GM18502 (cell line): ENCODE measurements around the gene STAMBP.
"Not testable (repeated sequence)": the region's sequence is repeated elsewhere in the genome, so short reads cannot be mapped to it uniquely, and the experiment has no call there.

Experiments
- ATAC-seq: cut with Tn5 transposase; IDR thresholded peaks from one replicate; pipeline ENCODE4 v1.9.1; 2021; ENCODE audit warnings: mild to moderate bottlenecking; ENCODE audit not compliant: unreplicated experiment, poor library complexity

STAMBP gene

DNA sequence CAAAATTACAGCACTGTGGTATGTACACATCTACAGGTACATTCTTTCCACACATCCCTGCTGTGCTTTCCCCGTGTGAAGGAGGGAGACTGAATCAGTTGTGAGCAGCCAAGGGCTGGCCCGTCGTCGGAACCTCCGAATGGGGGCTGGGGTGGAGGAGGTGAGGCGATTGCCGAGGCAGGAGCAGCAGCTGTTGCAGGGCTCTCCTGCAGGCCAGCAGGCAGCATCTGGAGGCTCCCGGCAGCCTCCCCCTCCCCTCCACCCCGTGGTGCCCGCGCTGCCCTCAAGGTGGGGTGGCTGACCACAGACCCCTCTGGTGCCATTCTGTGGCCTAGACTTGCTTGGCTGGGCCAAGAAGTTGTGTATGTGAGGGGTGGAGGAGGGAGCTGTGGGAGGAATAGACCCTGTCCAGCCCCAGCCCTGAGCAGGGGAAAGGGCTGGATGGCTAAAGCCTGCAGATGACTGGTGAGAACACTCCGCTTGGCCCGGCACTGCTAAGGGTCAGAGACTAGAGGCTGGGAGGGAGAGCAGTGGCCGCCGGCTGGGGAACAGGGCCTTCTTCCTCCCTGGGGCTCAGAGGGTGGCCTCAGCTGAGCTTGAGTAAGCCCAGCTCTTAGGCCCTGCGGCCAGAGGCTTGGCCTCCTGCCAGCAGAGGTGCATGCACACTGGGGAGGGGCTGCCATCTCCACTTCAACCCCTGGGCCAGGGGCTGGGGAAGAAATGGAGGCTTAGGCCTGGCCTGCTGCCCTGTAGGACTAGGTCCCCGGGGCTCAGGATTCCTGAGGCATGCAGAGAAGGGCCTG, 7.6 kb downstream of the STAMBP start:
- no peak for ATAC-seq

DNA sequence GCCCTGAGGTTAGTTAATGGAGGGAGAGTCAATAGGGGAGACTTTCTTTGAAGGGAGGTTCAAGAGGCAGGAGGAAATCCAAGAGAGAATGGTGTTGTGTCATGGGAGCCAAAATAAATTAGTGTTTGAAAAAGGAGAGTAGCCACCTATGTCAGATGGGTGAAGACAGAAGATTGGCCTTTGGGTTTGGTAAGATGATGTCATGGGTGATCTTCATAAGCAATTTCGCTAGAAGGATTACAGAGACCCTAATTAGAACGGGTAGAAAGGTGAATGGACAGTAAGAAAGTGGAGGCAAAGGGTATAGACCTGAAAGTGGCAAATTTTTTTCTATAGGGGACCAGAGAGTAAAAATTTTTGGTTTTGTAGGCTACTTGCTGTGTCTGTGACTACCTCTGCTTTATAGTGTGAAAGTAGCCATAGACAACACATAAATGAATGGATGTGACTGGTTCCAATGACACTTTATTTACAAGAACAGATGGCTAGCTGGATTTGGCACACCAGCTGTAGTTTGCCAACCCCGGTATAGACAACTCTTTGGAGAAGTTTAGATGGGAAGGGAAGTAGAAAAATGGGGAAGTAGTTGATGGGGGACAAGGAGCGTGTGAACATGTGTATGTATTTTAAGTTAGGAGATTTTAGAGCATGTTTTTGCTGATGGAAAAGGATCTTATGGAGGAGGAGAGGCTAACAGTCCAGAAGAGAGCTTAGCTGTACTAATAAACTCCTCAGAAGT, 9.3 kb downstream of the STAMBP start:
- ATAC-seq: no peak

DNA sequence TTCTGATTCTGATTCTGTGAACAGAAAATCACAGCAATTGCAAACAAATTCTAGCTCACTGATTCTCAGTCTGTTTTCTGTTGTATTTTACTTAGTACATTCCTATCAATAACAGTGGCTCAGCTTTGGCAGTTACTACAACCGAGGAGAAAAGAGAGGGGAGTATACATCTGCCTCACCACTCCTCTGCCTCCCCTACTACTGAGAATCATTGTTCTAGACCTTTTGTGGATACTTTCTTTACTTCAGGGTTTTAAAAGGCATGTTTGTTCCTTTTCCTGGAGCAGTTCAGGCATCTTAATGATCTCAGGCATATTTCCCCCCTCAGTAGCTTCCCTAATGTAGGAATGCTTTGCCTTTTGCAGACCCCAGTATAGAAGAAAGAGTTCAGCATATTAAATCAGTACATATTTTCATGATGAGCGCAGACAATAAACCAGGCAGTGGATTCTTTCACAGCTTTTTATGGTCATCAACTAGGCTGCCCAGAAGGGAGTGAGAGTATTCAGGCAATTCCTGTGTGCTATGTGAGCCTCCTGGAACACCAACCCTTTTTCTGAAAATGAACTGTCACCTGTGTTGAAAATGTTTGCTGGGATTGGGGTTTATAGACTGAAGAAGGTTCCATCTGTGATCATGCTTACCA, 10.3 kb downstream of the STAMBP start:
- ATAC-seq: no peak

DNA sequence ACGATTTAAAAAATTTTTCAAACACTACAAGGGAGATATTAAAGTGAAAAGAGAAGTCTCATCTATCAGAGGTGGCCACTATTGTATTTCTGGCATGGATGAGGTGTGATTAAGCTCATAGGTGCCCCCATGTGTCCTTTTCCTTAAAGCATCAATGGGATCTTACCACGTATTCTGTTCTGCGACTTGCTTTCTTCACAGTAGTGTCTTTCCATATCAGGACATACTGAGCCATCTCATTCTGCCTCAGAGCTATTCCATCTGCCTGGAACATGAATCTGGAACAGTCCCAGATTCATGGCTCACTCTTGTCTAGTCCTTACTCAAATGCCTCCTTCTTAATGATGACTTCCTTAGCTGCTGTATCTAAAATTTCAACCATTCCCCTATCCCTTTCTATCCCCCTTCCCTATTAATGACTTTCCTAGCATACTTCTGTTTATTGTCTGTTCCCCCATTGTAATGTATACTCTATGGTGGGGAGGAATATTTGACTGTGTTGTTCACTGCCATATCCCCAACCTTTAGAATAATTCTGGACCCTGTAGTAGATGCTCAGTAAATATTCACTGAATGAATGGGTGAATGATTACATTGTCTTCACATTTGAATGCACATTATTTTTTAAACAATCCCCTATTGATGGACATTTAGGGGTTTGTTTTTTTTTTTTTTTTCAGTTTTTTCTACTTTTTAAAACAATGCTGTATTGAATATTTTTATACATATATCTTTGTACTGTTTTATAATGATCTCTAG, 11.1 kb downstream of the STAMBP start:
- no peak for ATAC-seq

DNA sequence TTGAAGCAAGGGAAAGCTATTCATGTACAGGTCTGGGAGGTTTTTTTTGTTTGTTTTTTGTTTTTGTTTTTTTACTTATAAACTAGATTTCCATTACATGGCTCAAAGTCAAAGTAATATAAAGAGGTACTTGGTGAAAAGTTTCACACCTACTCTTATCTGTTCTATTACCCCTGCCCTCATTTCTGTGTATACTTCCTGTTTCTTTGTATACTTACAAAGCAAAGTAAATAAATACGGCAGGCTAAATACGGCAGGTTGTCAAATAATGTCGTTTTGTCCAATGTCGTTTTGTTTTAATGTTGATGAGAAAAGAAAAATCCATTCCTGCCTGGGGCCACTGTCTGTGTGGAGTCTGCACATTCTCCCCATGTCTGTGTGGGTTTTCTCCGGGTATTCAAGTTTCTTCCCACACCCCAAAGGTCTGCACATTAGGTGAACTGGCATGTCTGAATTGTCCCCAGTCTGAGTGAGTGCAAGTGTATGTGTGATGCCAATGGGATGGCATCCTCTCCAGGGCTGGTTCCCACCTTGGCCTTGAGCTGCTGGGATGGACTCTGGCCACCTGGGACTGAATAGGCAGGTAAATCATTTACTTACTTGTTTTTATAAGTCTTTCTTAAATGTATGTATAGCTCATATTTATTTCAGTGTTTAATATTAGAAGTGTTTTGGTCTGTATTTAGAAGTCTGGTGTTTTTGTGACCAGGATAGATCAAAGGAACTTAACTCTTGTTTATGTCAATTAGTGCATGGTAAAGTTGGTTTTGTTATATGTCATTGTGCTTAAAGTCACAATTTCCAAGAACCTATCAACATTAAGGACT, 13.4 kb downstream of the STAMBP start:
- ATAC-seq: no peak

DNA sequence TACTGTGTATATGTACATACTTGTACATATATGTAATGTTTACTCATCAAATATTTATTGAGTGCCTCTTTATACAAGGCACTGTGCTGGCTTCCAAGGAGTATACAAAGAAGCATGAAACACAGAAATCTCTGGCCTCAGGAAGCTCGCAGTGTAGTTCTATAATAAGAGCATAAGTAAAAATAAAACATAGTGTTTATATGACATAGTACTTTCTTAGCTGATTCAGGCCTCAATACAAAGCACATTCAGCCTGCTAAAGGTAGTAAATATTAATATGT, 13.9 kb downstream of the STAMBP start:
- no peak for ATAC-seq

DNA sequence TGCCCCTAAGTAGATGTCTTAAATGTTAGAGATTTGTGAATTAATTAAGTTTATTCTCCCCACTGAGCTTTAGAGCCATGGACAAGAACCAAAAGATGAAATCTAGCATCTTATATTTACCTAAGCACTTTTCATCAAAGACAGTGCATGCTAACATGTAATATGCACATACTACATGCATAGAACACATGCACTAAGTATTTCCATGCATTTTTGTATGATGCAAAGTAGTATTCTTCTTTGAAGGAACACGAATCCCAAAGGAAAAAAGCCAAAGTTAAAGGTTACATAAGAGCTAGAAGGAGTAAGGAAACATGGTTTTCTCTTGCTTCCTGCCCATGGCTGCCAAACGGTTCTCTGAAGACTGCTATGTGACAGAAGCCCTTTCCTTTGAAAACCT, 15.3 kb downstream of the STAMBP start:
- no peak for ATAC-seq

DNA sequence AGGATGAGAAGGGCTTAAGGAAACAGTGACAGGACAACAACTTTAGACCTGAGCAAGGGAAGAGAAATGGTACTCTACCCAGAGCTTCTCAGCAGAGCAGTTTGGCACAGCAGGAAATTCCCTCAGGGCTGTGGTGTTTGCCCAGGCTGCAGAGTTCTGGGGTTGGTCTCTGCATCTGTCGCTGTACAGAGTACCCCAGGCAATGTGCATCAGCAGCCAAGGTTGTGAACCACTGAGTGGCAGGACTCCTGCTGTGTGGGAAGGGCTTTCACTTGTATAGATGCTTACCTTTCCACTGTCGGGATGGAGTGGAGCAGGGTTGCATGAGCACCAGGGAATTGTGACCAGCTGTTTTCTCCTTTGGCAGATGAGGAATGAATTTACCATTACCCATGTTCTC, 21.2 kb downstream of the STAMBP start:
- no peak for ATAC-seq

DNA sequence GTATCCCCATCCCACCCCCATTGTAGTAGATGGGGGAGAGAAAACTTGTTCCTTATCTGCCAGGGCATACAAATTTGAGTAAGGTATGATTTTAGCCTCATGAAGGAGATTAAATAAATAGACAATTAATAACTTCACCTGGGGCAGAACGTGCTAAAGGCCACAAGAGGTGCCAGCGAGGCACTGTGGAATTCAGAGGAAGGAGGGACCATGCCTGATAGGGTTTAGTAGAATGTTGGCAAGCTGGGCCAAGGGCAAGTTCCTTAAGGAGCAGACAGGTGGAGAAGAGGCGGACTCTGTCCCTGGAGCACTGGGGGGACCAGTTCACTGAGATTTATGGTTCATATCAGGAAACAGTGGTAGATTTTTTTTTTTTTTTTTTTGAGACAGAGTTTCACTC, 22.5 kb downstream of the STAMBP start:
- no peak for ATAC-seq

DNA sequence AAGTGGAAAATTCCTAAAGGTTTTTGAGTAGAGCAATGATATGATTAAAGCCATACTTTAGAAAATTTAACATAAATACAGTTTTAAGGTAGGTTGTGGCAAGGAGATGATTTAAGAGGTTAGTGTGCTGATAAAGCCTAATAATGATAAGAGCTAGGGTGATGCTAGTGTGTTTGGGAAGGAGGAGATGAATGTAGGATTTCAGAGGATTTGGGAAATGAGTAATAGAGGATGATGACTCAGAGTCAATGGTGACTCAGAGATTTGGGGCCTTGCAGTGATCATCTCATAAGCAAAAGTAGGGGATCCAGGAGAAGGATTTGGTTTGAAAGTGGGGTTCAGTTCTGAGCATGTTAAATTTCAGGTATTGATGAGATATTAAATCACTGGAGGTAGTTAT, 23.3 kb downstream of the STAMBP start:
- ATAC-seq: no peak

DNA sequence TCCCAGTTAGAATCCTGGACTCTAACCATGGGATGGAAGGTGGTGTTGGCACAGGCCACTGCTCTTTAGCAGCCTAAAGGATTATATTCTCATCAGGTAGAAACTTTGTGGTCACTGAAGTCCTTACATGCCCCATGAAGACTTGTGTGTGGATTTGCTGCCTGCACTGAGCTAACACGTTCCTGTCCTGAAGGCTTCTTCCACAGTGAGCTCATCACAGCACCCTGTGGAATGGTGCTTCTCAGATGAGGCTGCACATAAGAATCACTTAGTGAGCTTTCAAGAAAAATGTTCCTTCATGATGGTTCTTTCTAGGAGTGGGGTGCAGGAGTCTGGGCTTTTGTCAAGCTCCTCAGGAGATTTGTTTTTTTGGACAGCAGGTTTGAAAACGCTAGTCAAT, 26.8 kb downstream of the STAMBP start:
- no peak for ATAC-seq

DNA sequence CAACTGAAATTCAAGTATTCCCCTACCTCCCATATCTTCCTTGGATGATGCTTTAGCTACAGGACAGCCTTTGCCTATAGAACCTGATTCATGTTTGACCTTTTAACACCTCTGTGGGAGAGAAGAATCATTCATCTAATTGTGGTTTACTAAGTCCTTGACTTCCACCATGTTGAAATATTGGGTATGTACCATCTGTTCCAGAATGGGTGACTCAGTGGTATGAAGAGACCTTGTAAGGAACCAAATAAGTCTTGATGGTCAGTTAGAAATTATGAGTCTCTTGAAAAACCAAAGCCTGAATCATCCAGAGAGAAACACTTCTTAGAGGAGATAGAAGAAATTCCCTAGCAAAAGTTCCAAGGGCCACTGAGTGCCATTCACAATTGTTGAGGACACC, 27.5 kb downstream of the STAMBP start:
- ATAC-seq: no peak

DNA sequence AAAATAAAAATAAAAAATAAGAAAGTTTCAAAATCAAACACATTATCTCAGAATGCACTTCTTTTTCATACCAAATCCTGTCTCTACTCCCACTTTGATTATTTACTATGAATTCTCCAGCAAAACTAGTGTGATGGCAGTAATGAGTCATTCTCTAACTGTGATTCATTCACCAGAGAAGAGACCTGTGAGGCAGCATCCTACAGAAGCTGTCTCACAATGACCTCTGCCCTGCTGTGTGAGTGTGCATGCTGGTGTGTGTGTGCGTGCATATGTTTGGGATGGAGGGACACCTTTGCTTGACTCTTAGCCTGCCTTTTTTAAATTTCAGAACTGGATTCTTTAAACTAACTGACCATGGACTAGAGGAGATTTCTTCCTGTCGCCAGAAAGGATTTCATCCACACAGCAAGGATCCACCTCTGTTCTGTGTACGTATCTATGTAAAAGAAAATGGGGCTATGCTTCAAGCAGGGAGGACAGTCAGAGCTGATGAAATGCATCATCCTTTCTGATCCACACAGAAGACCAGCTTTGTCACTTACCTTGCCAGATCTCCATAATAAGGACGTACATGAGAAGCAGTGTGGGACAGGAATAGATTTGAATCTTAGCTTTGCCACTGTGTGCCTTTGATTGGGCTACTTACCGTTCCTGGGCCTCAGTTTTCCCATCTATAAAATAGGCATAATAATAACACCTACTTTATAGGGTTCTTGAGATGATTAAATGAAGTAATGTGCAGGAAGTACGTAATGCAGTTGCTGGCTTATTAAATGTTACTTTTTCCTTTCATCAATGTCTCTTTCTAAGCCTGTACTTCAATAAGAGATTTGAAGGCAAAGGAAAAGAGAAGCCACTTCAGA, 31.2 kb downstream of the STAMBP start:
- ATAC-seq: no peak

DNA sequence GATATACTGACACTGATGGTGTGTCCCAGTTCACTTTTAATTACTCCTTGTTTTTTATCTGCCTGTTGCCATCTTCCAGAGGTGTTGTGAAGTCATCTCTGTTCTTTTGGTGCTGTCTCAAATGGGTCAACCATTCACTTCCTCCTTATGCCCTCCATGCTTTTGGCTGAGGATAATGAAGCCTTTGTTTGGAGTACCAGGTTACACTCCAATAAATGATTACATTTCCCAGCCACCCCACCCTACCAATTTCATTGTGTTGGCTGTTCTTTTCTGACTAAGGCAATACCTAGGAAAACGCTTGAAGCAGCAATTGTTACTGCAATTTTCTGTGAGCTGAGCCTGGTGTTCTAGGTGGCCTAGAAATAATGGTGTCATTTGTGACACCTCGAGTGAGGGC, 34.2 kb downstream of the STAMBP start:
- no peak for ATAC-seq

DNA sequence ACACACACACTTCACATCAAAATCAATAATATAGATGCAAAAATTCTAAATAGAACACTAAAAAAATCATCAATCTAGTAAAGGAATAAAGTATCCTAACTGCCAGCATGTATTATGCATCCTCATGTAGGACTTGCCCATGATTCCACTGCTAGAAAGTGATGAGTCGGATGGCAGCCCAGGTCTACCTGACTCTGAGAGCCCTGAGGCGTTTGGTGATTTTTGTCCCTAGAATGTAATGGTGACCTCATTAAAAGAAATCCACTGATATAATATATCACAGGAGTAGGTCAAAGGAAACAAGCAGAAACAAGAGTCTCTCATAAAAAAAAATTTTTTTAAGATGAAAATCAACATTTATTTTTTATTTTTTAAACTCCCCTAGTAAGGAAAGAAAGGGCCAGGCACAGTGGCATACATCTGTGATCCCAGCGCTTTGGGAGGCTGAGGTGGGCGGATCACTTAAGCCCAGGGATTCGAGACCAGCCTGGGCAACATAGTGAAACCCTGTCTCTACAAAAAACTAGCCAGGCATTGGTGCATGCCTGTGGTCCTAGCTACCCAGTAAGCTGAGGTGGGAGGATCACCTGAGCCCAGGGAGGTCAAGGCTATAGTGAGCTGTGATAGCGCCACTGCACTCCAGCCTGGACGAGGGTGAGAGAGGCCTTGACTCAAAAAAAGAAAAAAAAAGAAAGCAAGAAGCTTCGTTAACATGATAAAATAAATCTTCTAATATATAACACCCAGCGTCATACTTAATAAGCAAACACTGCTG, 39.6 kb downstream of the STAMBP start:
- no peak for ATAC-seq

DNA sequence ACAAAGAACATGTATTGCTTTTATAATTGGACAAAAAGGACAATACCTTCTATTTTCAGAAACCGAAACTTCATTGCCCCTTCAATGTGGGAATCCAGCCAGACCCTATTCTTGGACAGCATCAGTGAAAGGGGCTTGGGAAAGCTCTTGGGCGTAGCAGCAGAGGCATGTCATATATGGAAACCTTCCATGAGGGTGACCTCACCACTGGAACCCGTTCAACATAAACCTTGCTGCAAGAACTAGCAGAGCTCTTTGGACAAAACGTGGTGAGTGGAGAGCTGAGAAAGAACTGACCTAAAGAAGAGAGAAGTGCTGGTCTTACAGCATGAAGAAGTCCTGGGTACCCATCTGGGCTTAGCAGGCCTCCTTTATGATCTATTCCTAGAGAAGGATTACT, 41.3 kb downstream of the STAMBP start:
- ATAC-seq: no peak

DNA sequence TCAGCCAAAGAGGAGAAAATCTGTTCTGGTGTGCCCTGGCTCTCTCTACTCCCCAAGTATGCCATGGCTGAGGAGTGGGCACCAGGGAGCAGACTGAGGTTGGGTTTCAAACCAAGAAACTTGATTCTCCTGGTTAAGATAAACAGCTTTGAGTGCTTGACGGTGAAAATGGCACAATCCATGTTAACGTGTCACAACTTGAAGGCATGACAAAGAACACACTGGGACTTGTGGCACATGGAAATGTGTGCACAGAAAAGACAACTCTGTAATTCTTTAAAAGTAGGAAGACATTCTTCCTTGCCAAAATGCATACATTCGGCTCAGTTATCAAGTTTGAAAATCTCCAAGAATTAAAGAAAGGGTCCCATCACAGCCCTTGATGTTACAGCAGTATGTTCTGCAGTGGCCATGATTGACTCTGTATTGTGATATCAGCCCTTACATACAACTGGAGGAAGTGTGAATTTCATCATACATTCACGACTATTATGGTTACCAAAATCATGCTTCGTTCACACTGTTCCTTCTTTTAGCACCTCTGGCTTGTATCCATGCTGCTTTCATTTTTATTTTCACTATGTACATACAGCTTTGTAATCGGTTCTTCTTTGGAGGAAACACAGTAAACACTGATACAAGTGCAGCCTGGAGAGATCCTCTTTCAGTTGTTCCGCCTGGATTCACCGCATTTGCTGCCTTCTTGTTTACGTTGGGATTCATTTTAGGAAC, 48.5 kb downstream of the STAMBP start:
- no peak for ATAC-seq

DNA sequence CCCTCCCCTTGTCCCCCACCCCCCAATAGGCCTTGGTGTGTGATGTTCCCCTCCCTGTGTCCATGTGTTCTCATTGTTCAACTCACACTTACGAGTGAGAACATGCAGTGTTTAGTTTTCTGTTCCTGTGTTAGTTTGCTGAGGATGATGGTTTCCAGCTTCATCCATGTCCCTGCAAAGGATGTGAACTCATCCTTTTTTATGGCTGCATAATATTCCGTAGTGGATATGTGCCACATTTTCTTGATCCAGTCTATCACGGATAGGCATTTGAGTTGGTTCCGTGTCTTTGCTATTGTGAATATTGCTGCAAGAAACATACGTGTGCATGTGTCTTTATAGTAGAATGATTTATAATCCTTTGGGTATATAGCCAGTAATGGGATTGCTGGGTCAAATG, 49.2 kb downstream of the STAMBP start:
- not testable (repeated sequence) for ATAC-seq
